CD4-positive, alpha-beta T cell treated with Interleukin-17A for 4 hours (primary cell): ENCODE results near the gene CCDC154.

ENCODE experiments used
- DNase-seq: peaks from one replicate; pipeline ENCODE4 v3.0.0-alpha.2; 2020; ENCODE audit warnings: mixed read lengths

The CCDC154 gene

GRCh38 chr16:1414532-1415260 lies 29.7 kb downstream of the CCDC154 start, which contains the start of gene UNKL:
Gene UNKL (minus strand): TSS chr16:1414704. CDS start chr16:1414691, 13 bp downstream.
- DNase-seq = peak; percentile 93

GRCh38 chr16:1413684-1414531 lies 30.4 kb downstream of the CCDC154 start:
- peak; percentile 72 for DNase-seq

- no peak for DNase-seq
These were observed 31.5 kb downstream of the CCDC154 start for GRCh38 chr16:1412847-1413246.

- peak; percentile 98 for DNase-seq
These were observed 36.1 kb downstream of the CCDC154 start for GRCh38 chr16:1408171-1408837.

GRCh38 chr16:1407753-1408152 lies 36.6 kb downstream of the CCDC154 start:
- DNase-seq = no peak

- DNase-seq = no peak
These were observed 40.6 kb downstream of the CCDC154 start for GRCh38 chr16:1403733-1404132.

GRCh38 chr16:1403036-1403435 lies 41.3 kb downstream of the CCDC154 start:
- no peak for DNase-seq

- no peak for DNase-seq
These were observed 42.6 kb downstream of the CCDC154 start for GRCh38 chr16:1401758-1402154.

- DNase-seq = no peak
These were observed 43.1 kb downstream of the CCDC154 start for GRCh38 chr16:1401061-1401757.

- no peak for DNase-seq
These were observed 45.4 kb downstream of the CCDC154 start for GRCh38 chr16:1398826-1399581.

- no peak for DNase-seq
These were observed 46.0 kb downstream of the CCDC154 start for GRCh38 chr16:1398351-1398750.

- no peak for DNase-seq
These were observed 46.6 kb downstream of the CCDC154 start for GRCh38 chr16:1397779-1398178.

GRCh38 chr16:1395444-1396031 lies 48.8 kb downstream of the CCDC154 start:
- no peak for DNase-seq

- DNase-seq = no peak
These were observed 49.9 kb downstream of the CCDC154 start for GRCh38 chr16:1394367-1394951.

GRCh38 chr16:1393613-1394176 lies 50.7 kb downstream of the CCDC154 start:
- DNase-seq = no peak

GRCh38 chr16:1392826-1393225 lies 51.5 kb downstream of the CCDC154 start:
- DNase-seq = no peak

- no peak for DNase-seq
These were observed 54.0 kb downstream of the CCDC154 start for GRCh38 chr16:1390239-1390779.

- no peak for DNase-seq
These were observed 54.6 kb downstream of the CCDC154 start for GRCh38 chr16:1389762-1390161.

- no peak for DNase-seq
These were observed 57.0 kb downstream of the CCDC154 start for GRCh38 chr16:1387331-1387730.

- no peak for DNase-seq
These were observed 59.1 kb downstream of the CCDC154 start for GRCh38 chr16:1385232-1385631.
